H9 (cell line): ENCODE results near the gene ABCB6. TPM values are rescaled to one million over a fixed set of nuclear protein-coding genes. Genes with fewer than 3 reads are reported as not detected.

ENCODE experiments used
- DNase-seq: peaks from one replicate; pipeline ENCODE4 v3.0.0-alpha.2; 2017
- H2AFZ ChIP-seq: one replicate; pipeline ENCODE4 v1.6.1; 2013; ENCODE audit warnings: mild to moderate bottlenecking, low read length, control low read depth, moderate library complexity
- H2AK5ac ChIP-seq: 2 replicates; pipeline ENCODE4 v1.6.1; 2013; ENCODE audit warnings: low read length, control low read depth, mixed read lengths; ENCODE audit not compliant: insufficient read length
- H2BK120ac ChIP-seq: one replicate; pipeline ENCODE4 v1.6.1; 2013; ENCODE audit warnings: low read depth, mild to moderate bottlenecking, low read length, control low read depth, inconsistent platforms; ENCODE audit not compliant: poor library complexity, severe bottlenecking
- H2BK12ac ChIP-seq: 2 replicates; pipeline ENCODE4 v1.6.1; 2013; ENCODE audit warnings: low read length, control low read depth, mixed read lengths, low read depth; ENCODE audit not compliant: insufficient read length
- H2BK15ac ChIP-seq: 2 replicates; pipeline ENCODE4 v1.6.1; 2013; ENCODE audit warnings: low read depth, low read length, control low read depth
- H2BK20ac ChIP-seq: one replicate; pipeline ENCODE4 v1.6.1; 2013; ENCODE audit warnings: low read depth, mild to moderate bottlenecking, low read length, control low read depth, inconsistent platforms; ENCODE audit not compliant: poor library complexity, severe bottlenecking
- H2BK5ac ChIP-seq: 2 replicates; pipeline ENCODE4 v1.6.1; 2013; ENCODE audit warnings: low read length, control low read depth, mixed read lengths; ENCODE audit not compliant: insufficient read length
- H3K14ac ChIP-seq: 2 replicates; pipeline ENCODE4 v1.6.1; 2013; ENCODE audit warnings: low read length, control low read depth; ENCODE audit not compliant: insufficient read depth
- H3K18ac ChIP-seq: 2 replicates; pipeline ENCODE4 v1.6.1; 2013; ENCODE audit warnings: low read depth, mild to moderate bottlenecking, mixed read lengths, low read length, control low read depth; ENCODE audit not compliant: insufficient read length
- H3K23ac ChIP-seq: 2 replicates; pipeline ENCODE4 v1.6.1; 2013; ENCODE audit warnings: low read length, control low read depth, mixed read lengths, low read depth; ENCODE audit not compliant: insufficient read length
- H3K23me2 ChIP-seq: 2 replicates; pipeline ENCODE4 v1.6.1; 2013; ENCODE audit warnings: low read depth, mild to moderate bottlenecking, mixed read lengths, low read length, control low read depth; ENCODE audit not compliant: insufficient read length, poor library complexity, severe bottlenecking
- H3K27ac ChIP-seq: 2 replicates; pipeline ENCODE4 v1.5.1; 2013; ENCODE audit warnings: low read length, control low read depth, mixed read lengths, low read depth; ENCODE audit not compliant: insufficient read length
- H3K27me3 ChIP-seq: 2 replicates; pipeline ENCODE4 v1.6.1; 2013; ENCODE audit warnings: low read length, control low read depth, inconsistent platforms; ENCODE audit not compliant: insufficient read depth
- H3K4ac ChIP-seq: 2 replicates; pipeline ENCODE4 v1.6.1; 2013; ENCODE audit warnings: low read depth, mild to moderate bottlenecking, control low read depth, inconsistent platforms, low read length, moderate library complexity
- H3K4me1 ChIP-seq: 2 replicates; pipeline ENCODE4 v1.6.1; 2013; ENCODE audit warnings: low read length, control low read depth, inconsistent platforms; ENCODE audit not compliant: insufficient read depth
- H3K4me2 ChIP-seq: 2 replicates; pipeline ENCODE4 v1.6.1; 2013; ENCODE audit warnings: low read length, control low read depth, mixed read lengths; ENCODE audit not compliant: insufficient read length, insufficient read depth
- H3K56ac ChIP-seq: 2 replicates; pipeline ENCODE4 v1.6.1; 2013; ENCODE audit warnings: low read depth, mild to moderate bottlenecking, mixed read lengths, low read length, control low read depth; ENCODE audit not compliant: insufficient read length
- H3K79me1 ChIP-seq: 2 replicates; pipeline ENCODE4 v1.6.1; 2013; ENCODE audit warnings: low read depth, mild to moderate bottlenecking, moderate library complexity, low read length, control low read depth, inconsistent platforms; ENCODE audit not compliant: insufficient read depth, poor library complexity, severe bottlenecking
- H3K79me2 ChIP-seq: 2 replicates; pipeline ENCODE4 v1.6.1; 2013; ENCODE audit warnings: low read length, control low read depth, inconsistent platforms; ENCODE audit not compliant: insufficient read depth
- H3K9ac ChIP-seq: 2 replicates; pipeline ENCODE4 v1.6.1; 2013; ENCODE audit warnings: low read length, control low read depth, mixed read lengths; ENCODE audit not compliant: insufficient read length; ENCODE audit errors: extremely low read depth
- H3K9me3 ChIP-seq: one replicate; pipeline ENCODE4 v1.6.1; 2013; ENCODE audit warnings: low read depth, low read length, inconsistent platforms; ENCODE audit not compliant: control insufficient read depth
- H3T11ph ChIP-seq: one replicate; pipeline ENCODE4 v1.6.1; 2013; ENCODE audit warnings: mild to moderate bottlenecking, low read length, control low read depth, inconsistent platforms
- H4K20me1 ChIP-seq: one replicate; pipeline ENCODE4 v1.6.1; 2013; ENCODE audit not compliant: control insufficient read depth, insufficient read length, insufficient read depth
- H4K5ac ChIP-seq: 2 replicates; pipeline ENCODE4 v1.6.1; 2013; ENCODE audit warnings: low read depth, mild to moderate bottlenecking, mixed read lengths, low read length, control low read depth; ENCODE audit not compliant: insufficient read length
- H4K8ac ChIP-seq: replicated peaks from 2 replicates; pipeline ENCODE4 v1.6.1; 2013; ENCODE audit warnings: low read length, control low read depth, mixed read lengths, low read depth; ENCODE audit not compliant: insufficient read length
- H4K91ac ChIP-seq: 2 replicates; pipeline ENCODE4 v1.6.1; 2013; ENCODE audit warnings: low read depth, mild to moderate bottlenecking, moderate library complexity, mixed read lengths, low read length, control low read depth; ENCODE audit not compliant: insufficient read length
- H3K27ac Mint-ChIP-seq, 3 experiments: 2 replicates in 2 of 3; 3 replicates in 1 of 3; pipeline ENCODE4 v1.8.0; 2020 to 2021; ENCODE audit warnings: mixed read lengths in 3 of 3, mild to moderate bottlenecking in 1 of 3, moderate library complexity in 1 of 3
- H3K27me3 Mint-ChIP-seq: 2 replicates; pipeline ENCODE4 v1.8.0; 2021; ENCODE audit warnings: low read depth, mild to moderate bottlenecking, moderate library complexity, mixed read lengths
- H3K36me3 Mint-ChIP-seq, 3 experiments: 2 replicates in 2 of 3; 3 replicates in 1 of 3; pipeline ENCODE4 v1.8.0; 2020 to 2021; ENCODE audit warnings: low read depth in 3 of 3, mixed read lengths in 3 of 3; ENCODE audit not compliant: insufficient read depth in 1 of 3
- H3K4me1 Mint-ChIP-seq, 2 experiments: 2 replicates each; pipeline ENCODE4 v1.8.0; 2020; ENCODE audit warnings: mixed read lengths in 2 of 2
- H3K4me3 Mint-ChIP-seq, 2 experiments: 2 replicates in 1 of 2; 3 replicates in 1 of 2; pipeline ENCODE4 v1.8.0; 2020 to 2021; ENCODE audit warnings: mild to moderate bottlenecking in 2 of 2, mixed read lengths in 2 of 2, moderate library complexity in 1 of 2
- H3K9me3 Mint-ChIP-seq, 2 experiments: 2 replicates in 1 of 2; 3 replicates in 1 of 2; pipeline ENCODE4 v1.8.0; 2020; ENCODE audit warnings: mild to moderate bottlenecking in 2 of 2, mixed read lengths in 2 of 2, moderate library complexity in 1 of 2
- WGBS: extraction: QIAGEN DNeasy Blood & Tissue Kit; methylation state at CpG from one replicate; pipeline ENCODE4 v1.1.7; 2013; ENCODE audit warnings: missing lambda C conversion rate, low lambda C conversion rate, mixed read lengths; ENCODE audit not compliant: insufficient read length; ENCODE audit errors: extremely low coverage; 5-methylcytosine and 5-hydroxymethylcytosine counted together
- total RNA-seq: library from RNA; stranded (reverse); gene quantifications from 2 replicates; pipeline ENCODE4 v1.2.1, GENCODE V29; 2021
- TF ChIP-seq, protein P1 (sequence below): fragments of 200-600 bp; sonication (generic); conservative IDR thresholded peaks from 3 replicates; pipeline ENCODE4 v1.8.0; 2021; ENCODE audit warnings: antibody characterized with exemption, mild to moderate bottlenecking

ABCB6 gene
- total RNA-seq, 1 experiment from 2014 or later, result 46.4 TPM

DNA sequence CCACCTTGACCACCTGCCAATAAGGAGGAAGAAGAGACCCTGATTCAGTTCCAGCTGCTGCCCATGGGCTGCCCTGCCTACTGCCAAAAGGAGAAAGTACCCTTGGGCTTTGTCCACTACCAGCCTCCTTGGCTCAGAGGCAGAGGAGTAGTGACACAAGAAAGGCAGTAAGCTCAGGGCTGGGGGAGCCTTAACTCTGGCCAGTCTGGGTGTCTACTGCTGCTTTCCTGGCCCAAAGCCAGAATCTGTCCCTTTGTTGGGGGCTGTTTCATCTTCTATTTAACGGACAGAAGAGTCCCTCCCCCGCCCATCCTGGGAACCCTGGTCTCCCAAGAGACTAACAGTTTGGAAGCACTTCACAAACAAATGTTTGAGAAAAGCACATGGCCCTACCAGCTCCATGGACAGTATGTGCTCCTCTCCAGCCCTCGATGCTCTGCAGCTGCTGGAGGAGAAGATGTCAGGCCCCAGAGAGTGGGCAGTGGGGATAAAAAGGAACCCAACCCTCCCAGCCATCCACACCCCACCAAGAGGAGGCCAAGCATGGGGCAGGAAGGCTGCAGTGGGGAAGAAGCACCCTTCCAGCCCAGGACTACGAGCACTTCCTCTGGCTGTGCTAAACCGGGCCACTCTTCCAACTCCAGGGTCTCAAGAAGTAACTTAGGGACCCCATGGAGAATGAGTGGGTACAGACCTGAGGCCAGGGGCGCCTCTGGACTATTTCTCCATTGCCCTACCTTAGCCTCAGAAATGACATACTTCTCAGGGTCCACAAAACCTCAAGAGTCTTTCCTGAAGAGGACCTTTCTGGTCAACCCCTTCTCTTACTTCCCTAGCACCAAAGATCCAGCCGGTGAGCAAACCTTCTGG lies 9.5 kb upstream of the ABCB6 start:
- H3K56ac ChIP-seq, result no peak overlapping the region
- no peak overlapping the region for H3T11ph ChIP-seq
- no CpG with 5 or more reads among the region's 7 CpGs for WGBS
- no peak overlapping the region for H2BK15ac ChIP-seq
- H3K23ac ChIP-seq, result no peak overlapping the region
- Mint-ChIP-seq H3K27me3 (no peaks in the 10 kb centered on the region), H3K9me3 (no peaks in the 10 kb centered on the region; a peak in 1 of 5 replicates), H3K4me1 (peaks cover 11% of the 10 kb centered on the region in 2 experiments), H3K36me3 (peaks cover 23 to 54% (median 48%) of the 10 kb centered on the region in 3 experiments), H3K27ac (peak overlapping the region in 1 of 3 experiments; percentile 40; a peak in 1 of 7 replicates), H3K4me3 (peak overlapping the region; percentile 81 to 99)
- peak overlapping the region; percentile 65 for H3K4me2 ChIP-seq
- no peak overlapping the region for H2AFZ ChIP-seq
- H2BK12ac ChIP-seq, result no peak overlapping the region
- peak overlapping the region; percentile 74 for H3K9ac ChIP-seq
- H3K9me3 ChIP-seq, result no peaks in the 10 kb centered on the region
- H4K5ac ChIP-seq, result no peak overlapping the region
- no peaks in the 10 kb centered on the region for H3K4me1 ChIP-seq
- no peaks in the 10 kb centered on the region for H3K23me2 ChIP-seq
- H3K79me1 ChIP-seq, result no peaks in the 10 kb centered on the region
- TF ChIP-seq, protein P1, sequence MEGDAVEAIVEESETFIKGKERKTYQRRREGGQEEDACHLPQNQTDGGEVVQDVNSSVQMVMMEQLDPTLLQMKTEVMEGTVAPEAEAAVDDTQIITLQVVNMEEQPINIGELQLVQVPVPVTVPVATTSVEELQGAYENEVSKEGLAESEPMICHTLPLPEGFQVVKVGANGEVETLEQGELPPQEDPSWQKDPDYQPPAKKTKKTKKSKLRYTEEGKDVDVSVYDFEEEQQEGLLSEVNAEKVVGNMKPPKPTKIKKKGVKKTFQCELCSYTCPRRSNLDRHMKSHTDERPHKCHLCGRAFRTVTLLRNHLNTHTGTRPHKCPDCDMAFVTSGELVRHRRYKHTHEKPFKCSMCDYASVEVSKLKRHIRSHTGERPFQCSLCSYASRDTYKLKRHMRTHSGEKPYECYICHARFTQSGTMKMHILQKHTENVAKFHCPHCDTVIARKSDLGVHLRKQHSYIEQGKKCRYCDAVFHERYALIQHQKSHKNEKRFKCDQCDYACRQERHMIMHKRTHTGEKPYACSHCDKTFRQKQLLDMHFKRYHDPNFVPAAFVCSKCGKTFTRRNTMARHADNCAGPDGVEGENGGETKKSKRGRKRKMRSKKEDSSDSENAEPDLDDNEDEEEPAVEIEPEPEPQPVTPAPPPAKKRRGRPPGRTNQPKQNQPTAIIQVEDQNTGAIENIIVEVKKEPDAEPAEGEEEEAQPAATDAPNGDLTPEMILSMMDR, result no peak
- H3K14ac ChIP-seq, result no peak overlapping the region; the same call in 1 of the 2 replicates
- DNase-seq, result no peak
- H2BK5ac ChIP-seq, result no peak overlapping the region
- H4K8ac ChIP-seq, result no peak overlapping the region
- H2BK20ac ChIP-seq, result no peak overlapping the region
- H2AK5ac ChIP-seq, result no peak overlapping the region
- H4K20me1 ChIP-seq, result no peaks in the 10 kb centered on the region
- H3K4ac ChIP-seq, result no peak overlapping the region
- no peaks in the 10 kb centered on the region for H3K27me3 ChIP-seq
- 0 out of 2 replicates have a peak, but pooled peaks cover 2% of the 10 kb centered on the region for H3K79me2 ChIP-seq
- no peak overlapping the region for H3K27ac ChIP-seq
- no peak overlapping the region for H3K18ac ChIP-seq
- H4K91ac ChIP-seq, result no peak overlapping the region
- no peak overlapping the region for H2BK120ac ChIP-seq
